ENCODE measurements around the gene RORC. TPM values are rescaled to one million over a fixed set of nuclear protein-coding genes. Genes with fewer than 3 reads are reported as not detected.
A peak's percentile ranks its signal among the peaks of the same experiment; 100 is the strongest.

The RORC gene
- total RNA-seq, 3 donors from 2014 or later = 7.8 to 48.6 (median 24.9) TPM

- intact Hi-C loops (cut with DNase I; ENCODE audit: low total_unique reads) = no loop called here
- peak overlapping the region; percentile 95 for H3K27ac ChIP-seq
- H3K4me3 ChIP-seq = peak overlapping the region; percentile 37 to 69 (median 49)
- H3K27me3 ChIP-seq = no peaks in the 10 kb centered on the region
- DNase-seq (ENCODE audit: low spot score in 2 of 2) = no peak
- TF ChIP-seq POLR2AphosphoS5 (IDR thresholded peaks at IDR 0.05) = no peak
- TF ChIP-seq CTCF (IDR thresholded peaks at IDR 0.05) = no peak
- no peak for TF ChIP-seq POLR2A (IDR thresholded peaks at IDR 0.05)
- peaks cover 3 to 5% of the 10 kb centered on the region in 2 donors for H3K4me1 ChIP-seq
- no peaks in the 10 kb centered on the region for H3K36me3 ChIP-seq
- no peaks in the 10 kb centered on the region for H3K9me3 ChIP-seq
Observed at GRCh38 chr1:151837884-151838221, 6.3 kb upstream of the RORC start.

DNA sequence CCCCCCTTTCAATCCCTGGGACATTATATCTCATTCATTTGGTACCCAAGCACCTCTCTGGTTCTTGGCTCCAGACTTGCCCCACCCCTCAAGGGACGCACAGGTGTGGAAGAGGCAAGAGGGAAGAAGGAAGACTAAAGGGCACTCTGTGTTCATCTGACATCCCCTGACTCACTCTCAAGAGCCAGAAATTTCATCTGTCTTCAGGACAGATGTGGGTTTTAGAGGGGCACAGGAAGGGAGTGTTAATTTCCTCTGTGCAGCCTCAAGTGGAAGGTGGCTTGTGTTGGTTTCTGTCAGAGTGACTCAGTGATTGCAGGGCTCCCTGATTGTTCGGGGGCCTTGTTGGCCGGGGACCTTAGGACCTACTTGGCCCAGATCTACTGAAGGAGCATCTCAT lies 5.6 kb upstream of the RORC start:
- intact Hi-C loops (cut with DNase I; ENCODE audit: low total_unique reads) = no loop called here
- no peaks in the 10 kb centered on the region for H3K9me3 ChIP-seq
- no peak overlapping the region for H3K4me3 ChIP-seq
- H3K4me1 ChIP-seq = peaks cover 5 to 6% of the 10 kb centered on the region in 2 donors
- no peak for DNase-seq (ENCODE audit: low spot score in 2 of 2)
- TF ChIP-seq CTCF (IDR thresholded peaks at IDR 0.05) (no peak), POLR2AphosphoS5 (IDR thresholded peaks at IDR 0.05) (no peak), POLR2A (IDR thresholded peaks at IDR 0.05) (no peak)
- H3K27me3 ChIP-seq = no peaks in the 10 kb centered on the region
- H3K36me3 ChIP-seq = no peaks in the 10 kb centered on the region
- peak overlapping the region; percentile 95 for H3K27ac ChIP-seq

GRCh38 chr1:151835596-151835995 lies 4.0 kb upstream of the RORC start:
- peaks cover 5 to 11% of the 10 kb centered on the region in 2 donors for H3K4me1 ChIP-seq
- TF ChIP-seq CTCF (IDR thresholded peaks at IDR 0.05) = no peak
- no peak for TF ChIP-seq POLR2A (IDR thresholded peaks at IDR 0.05)
- TF ChIP-seq POLR2AphosphoS5 (IDR thresholded peaks at IDR 0.05) = no peak

GRCh38 chr1:151834239-151834638 lies 2.6 kb upstream of the RORC start:
- Histone ChIP-seq H3K27me3 (no peaks in the 10 kb centered on the region), H3K36me3 (no peaks in the 10 kb centered on the region), H3K9me3 (no peaks in the 10 kb centered on the region), H3K4me1 (peaks cover 5 to 15% of the 10 kb centered on the region in 2 donors), H3K4me3 (no peak overlapping the region), H3K27ac (peak overlapping the region in 1 of 2 donors; percentile 95)
- intact Hi-C loops (cut with DNase I; ENCODE audit: low total_unique reads) = no loop called here
- DNase-seq (ENCODE audit: low spot score in 2 of 2) = no peak
- TF ChIP-seq CTCF (IDR thresholded peaks at IDR 0.05) (no peak), POLR2AphosphoS5 (IDR thresholded peaks at IDR 0.05) (no peak), POLR2A (IDR thresholded peaks at IDR 0.05) (no peak)

More at GRCh38 chr1:151835596-151835995, 4.0 kb upstream of the RORC start:
- H3K27me3 ChIP-seq = no peaks in the 10 kb centered on the region
- H3K4me3 ChIP-seq = no peak overlapping the region
- no peaks in the 10 kb centered on the region for H3K9me3 ChIP-seq
- H3K36me3 ChIP-seq = no peaks in the 10 kb centered on the region
- DNase-seq (ENCODE audit: low spot score in 2 of 2) = no peak
- intact Hi-C loops (cut with DNase I; ENCODE audit: low total_unique reads) = no loop called here
- H3K27ac ChIP-seq = peak overlapping the region; percentile 95

DNA sequence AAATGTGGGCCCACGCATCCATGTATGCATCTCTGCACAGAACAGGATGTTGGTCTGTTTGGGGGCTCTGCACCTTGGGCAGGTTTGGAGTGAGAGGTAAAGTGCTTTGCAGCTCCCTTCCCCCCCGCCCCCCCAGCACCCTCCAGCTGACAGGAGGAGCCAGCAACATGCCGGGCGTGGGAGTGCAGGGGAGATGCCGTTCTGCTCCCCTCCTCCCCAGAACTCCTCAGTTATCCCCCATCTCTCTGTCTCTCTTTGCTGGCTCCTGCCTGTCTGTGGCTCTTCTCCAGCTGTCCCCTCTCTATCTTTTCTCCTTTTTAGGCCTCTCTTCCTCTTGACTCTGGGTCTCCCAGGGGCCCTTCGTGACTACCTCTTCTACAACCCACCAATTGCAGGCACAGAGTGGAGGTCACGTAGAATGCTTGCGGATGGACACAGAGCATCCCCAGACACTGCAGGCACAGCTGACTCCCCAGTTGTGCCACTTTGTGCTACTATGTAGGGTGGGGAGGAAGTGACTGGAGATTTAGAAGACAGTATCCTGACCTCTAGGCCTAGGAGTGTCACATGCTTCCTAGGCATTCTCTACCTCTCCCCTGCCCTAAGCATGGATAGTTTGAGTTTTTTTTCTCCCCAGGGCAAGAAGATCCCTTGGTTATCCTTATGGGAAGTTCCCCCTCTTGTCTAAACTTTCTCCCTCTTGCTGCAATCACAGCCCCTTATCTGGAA lies 1.7 kb upstream of the RORC start:
- DNase-seq (ENCODE audit: low spot score in 2 of 2) = no peak
- Histone ChIP-seq H3K27me3 (no peaks in the 10 kb centered on the region), H3K4me1 (peaks cover 4 to 21% of the 10 kb centered on the region in 2 donors), H3K4me3 (peak overlapping the region in 2 of 3 donors; percentile 31 to 37), H3K27ac (peak overlapping the region; percentile 34 to 95), H3K9me3 (no peaks in the 10 kb centered on the region), H3K36me3 (no peaks in the 10 kb centered on the region)
- intact Hi-C loops (cut with DNase I; ENCODE audit: low total_unique reads) = no loop called here
- TF ChIP-seq POLR2AphosphoS5 (IDR thresholded peaks at IDR 0.05) (no peak), POLR2A (IDR thresholded peaks at IDR 0.05) (no peak), CTCF (IDR thresholded peaks at IDR 0.05) (no peak)

All from breast epithelium (tissue), 4 donors.